ENCODE measurements around the gene RRP8. TPM values are rescaled to one million over a fixed set of nuclear protein-coding genes. Genes with fewer than 3 reads are reported as not detected.
A peak's percentile ranks its signal among the peaks of the same experiment; 100 is the strongest.

RRP8 gene
- total and polyA plus RNA-seq, 9 of the 15 experiments (the other 6 are each of a cell fraction or from before 2014, with no cell fraction given): 5.7 to 47.3 (median 32.6) TPM

DNA sequence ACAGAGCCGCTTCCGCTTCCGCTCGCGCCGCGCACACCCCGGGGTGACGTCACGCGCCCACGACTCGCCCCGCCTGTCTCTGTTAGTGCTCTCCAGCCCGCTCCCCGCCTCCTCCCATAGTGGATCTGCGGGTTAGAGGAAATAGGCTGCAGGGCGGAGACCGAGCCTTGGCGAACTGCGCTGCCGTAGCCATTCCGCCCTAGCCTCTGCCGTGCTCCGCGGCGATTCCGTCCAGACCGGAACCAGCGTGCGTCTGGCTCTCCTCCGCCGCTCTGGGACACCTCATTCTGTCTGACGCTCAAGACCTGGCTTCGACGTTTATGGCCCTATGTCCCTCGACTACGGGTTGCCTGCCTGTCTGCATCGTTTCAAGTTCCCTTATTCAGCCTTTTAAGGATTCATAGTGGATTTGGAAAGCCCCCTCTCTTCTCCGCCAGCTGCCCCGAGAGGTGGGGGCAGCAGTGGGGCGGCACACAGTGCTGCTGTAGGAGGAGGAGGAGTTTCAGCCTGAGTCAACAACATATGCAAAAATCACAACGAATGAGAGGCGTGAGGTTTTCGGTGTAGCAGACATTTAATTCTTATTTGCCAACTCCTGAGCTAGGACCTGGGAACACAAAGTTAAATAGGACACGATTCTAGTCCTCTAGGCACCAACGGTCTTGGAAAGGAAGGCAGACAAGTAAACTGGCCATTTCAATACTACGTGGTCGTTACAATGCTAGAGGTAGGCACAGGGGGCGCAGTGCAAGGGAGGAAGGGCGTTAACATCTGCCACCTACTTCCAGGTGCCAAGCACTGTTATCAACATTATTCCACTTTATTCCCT is 9.0 kb upstream of the RRP8 start, which contains the start of gene TAF10 (continued):
- TF ChIP-seq, protein P1, sequence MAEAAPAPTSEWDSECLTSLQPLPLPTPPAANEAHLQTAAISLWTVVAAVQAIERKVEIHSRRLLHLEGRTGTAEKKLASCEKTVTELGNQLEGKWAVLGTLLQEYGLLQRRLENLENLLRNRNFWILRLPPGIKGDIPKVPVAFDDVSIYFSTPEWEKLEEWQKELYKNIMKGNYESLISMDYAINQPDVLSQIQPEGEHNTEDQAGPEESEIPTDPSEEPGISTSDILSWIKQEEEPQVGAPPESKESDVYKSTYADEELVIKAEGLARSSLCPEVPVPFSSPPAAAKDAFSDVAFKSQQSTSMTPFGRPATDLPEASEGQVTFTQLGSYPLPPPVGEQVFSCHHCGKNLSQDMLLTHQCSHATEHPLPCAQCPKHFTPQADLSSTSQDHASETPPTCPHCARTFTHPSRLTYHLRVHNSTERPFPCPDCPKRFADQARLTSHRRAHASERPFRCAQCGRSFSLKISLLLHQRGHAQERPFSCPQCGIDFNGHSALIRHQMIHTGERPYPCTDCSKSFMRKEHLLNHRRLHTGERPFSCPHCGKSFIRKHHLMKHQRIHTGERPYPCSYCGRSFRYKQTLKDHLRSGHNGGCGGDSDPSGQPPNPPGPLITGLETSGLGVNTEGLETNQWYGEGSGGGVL (CRISPR knock-in tag; IDR thresholded peaks at IDR 0.05): no peak
- TF ChIP-seq NR4A1 (CRISPR knock-in tag; IDR thresholded peaks at IDR 0.05) (0 out of 2 replicates have a peak, but pooled peaks have one; percentile 31), NR4A1 (tag; IDR thresholded peaks at IDR 0.05) (no peak), SMAD1 (IDR thresholded peaks at IDR 0.05; ENCODE audit: low read depth, low read length, partially characterized antibody) (peak; percentile 47), SUPT5H (IDR thresholded peaks at IDR 0.05) (peak; percentile 95), ZC3H4 (CRISPR knock-in tag; IDR thresholded peaks at IDR 0.05; ENCODE audit: borderline replicate concordance) (peak; percentile 44; the same call in 1 of the 2 replicates), HOXB6 (CRISPR knock-in tag; IDR thresholded peaks at IDR 0.05; ENCODE audit: borderline replicate concordance) (no peak), FOS (IDR thresholded peaks at IDR 0.05; ENCODE audit: extremely low read depth, insufficient read length) (no peak), SIN3B (IDR thresholded peaks at IDR 0.05; ENCODE audit: low read depth) (0 out of 2 replicates have a peak, but pooled peaks have one; percentile 4), TRIM24 (IDR thresholded peaks at IDR 0.05) (peak in 1 of 2 experiments; percentile 41; a peak in 1 of 4 replicates), NFATC3 (IDR thresholded peaks at IDR 0.05) (peak; percentile 86), HIVEP1 (CRISPR knock-in tag; IDR thresholded peaks at IDR 0.05) (no peak), NR3C1 (CRISPR knock-in tag; IDR thresholded peaks at IDR 0.05) (no peak), ZFP30 (CRISPR knock-in tag; IDR thresholded peaks at IDR 0.05; ENCODE audit: borderline replicate concordance) (no peak), RBM14 (IDR thresholded peaks at IDR 0.05; ENCODE audit: borderline replicate concordance, insufficient read depth, low read depth, low read length) (no peak), MCM5 (IDR thresholded peaks at IDR 0.05; ENCODE audit: low read depth) (no peak), ELF4 (CRISPR knock-in tag; IDR thresholded peaks at IDR 0.05) (peak; percentile 92), ZNF232 (CRISPR knock-in tag; IDR thresholded peaks at IDR 0.05) (no peak), ZMIZ1 (IDR thresholded peaks at IDR 0.05; ENCODE audit: low read depth in 2 of 2, low read length in 2 of 2) (no peak)
- TF ChIP-seq, protein P2, sequence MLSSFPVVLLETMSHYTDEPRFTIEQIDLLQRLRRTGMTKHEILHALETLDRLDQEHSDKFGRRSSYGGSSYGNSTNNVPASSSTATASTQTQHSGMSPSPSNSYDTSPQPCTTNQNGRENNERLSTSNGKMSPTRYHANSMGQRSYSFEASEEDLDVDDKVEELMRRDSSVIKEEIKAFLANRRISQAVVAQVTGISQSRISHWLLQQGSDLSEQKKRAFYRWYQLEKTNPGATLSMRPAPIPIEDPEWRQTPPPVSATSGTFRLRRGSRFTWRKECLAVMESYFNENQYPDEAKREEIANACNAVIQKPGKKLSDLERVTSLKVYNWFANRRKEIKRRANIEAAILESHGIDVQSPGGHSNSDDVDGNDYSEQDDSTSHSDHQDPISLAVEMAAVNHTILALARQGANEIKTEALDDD (IDR thresholded peaks at IDR 0.05): peak; percentile 11; the same call in 1 of the 2 replicates
- TF ChIP-seq, protein P3, sequence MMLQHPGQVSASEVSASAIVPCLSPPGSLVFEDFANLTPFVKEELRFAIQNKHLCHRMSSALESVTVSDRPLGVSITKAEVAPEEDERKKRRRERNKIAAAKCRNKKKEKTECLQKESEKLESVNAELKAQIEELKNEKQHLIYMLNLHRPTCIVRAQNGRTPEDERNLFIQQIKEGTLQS (IDR thresholded peaks at IDR 0.05): peak; percentile 97
- TF ChIP-seq, protein P3 (CRISPR knock-in tag; conservative IDR thresholded peaks at IDR 0.05): no peak; the same call in 1 of the 2 replicates

Data from K562 (cell line).